KMS-11 (cell line): Measurements from ENCODE around the gene ULBP1.
"Not testable (repeated sequence)": the region's sequence is repeated elsewhere in the genome, so short reads cannot be mapped to it uniquely, and the experiment has no call there.

Experiments
- H2AFZ ChIP-seq: fragments of 200-600 bp; sonication (generic); 2 replicates; pipeline ENCODE4 v1.6.1; 2016; ENCODE audit warnings: antibody characterized with exemption, mixed run types, low read depth
- H3K27ac ChIP-seq: fragments of 200-600 bp; sonication (generic); 2 replicates; pipeline ENCODE4 v1.6.1; 2016; ENCODE audit warnings: mild to moderate bottlenecking, mixed run types
- H3K27me3 ChIP-seq: fragments of 200-600 bp; sonication (generic); 2 replicates; pipeline ENCODE4 v1.6.1; 2017; ENCODE audit warnings: mild to moderate bottlenecking, low read depth, mixed run types, moderate library complexity; ENCODE audit not compliant: insufficient read depth
- H3K36me3 ChIP-seq: fragments of 200-600 bp; sonication (generic); 2 replicates; pipeline ENCODE4 v1.6.1; 2017; ENCODE audit warnings: mild to moderate bottlenecking, mixed run types; ENCODE audit not compliant: insufficient read depth
- H3K4me1 ChIP-seq: fragments of 200-600 bp; sonication (generic); 2 replicates; pipeline ENCODE4 v1.6.1; 2016; ENCODE audit warnings: mild to moderate bottlenecking, low read depth, mixed run types; ENCODE audit not compliant: poor library complexity, severe bottlenecking
- H3K4me2 ChIP-seq: fragments of 200-600 bp; sonication (generic); 2 replicates; pipeline ENCODE4 v1.7.0; 2016; ENCODE audit warnings: mild to moderate bottlenecking, mixed run types
- H3K4me3 ChIP-seq: fragments of 200-600 bp; sonication (generic); IDR thresholded peaks from 2 replicates; pipeline ENCODE4 v1.6.1; 2017; ENCODE audit warnings: low read depth, low read length, mixed read lengths; ENCODE audit not compliant: insufficient read depth
- H3K79me2 ChIP-seq: fragments of 200-600 bp; sonication (generic); 2 replicates; pipeline ENCODE4 v1.6.1; 2016; ENCODE audit warnings: low read depth, mixed run types; ENCODE audit not compliant: insufficient read depth
- H3K9ac ChIP-seq: fragments of 200-600 bp; sonication (generic); 2 replicates; pipeline ENCODE4 v1.6.1; 2016; ENCODE audit warnings: mild to moderate bottlenecking, mixed run types
- H4K20me1 ChIP-seq: fragments of 200-600 bp; sonication (generic); 2 replicates; pipeline ENCODE4 v1.6.1; 2016; ENCODE audit warnings: mild to moderate bottlenecking, mixed run types; ENCODE audit not compliant: insufficient read depth
- CTCF ChIP-seq: fragments of 200-600 bp; sonication (generic); conservative IDR thresholded peaks from 2 replicates; pipeline ENCODE4 v1.6.1; 2017; ENCODE audit warnings: low read depth, mild to moderate bottlenecking, antibody characterized with exemption, low read length, moderate library complexity, mixed read lengths

The ULBP1 gene

GRCh38 chr6:149964308-149965193, 808 bp downstream of the ULBP1 start:
- peaks cover 7% of the 10 kb centered on the region for H3K4me1 ChIP-seq
- H2AFZ ChIP-seq = peak overlapping the region; percentile 95; the same call in 1 of the 2 replicates
- no peak overlapping the region for H3K4me2 ChIP-seq
- no peaks in the 10 kb centered on the region for H3K79me2 ChIP-seq
- no peak overlapping the region for H3K9ac ChIP-seq
- H4K20me1 ChIP-seq = no peaks in the 10 kb centered on the region
- no peak for TF ChIP-seq CTCF
- no peaks in the 10 kb centered on the region for H3K27me3 ChIP-seq
- no peaks in the 10 kb centered on the region for H3K36me3 ChIP-seq
- no peak overlapping the region for H3K4me3 ChIP-seq
- H3K27ac ChIP-seq = no peak overlapping the region

GRCh38 chr6:149965194-149966020, 1.7 kb downstream of the ULBP1 start:
- no peak overlapping the region for H3K4me2 ChIP-seq
- H3K27ac ChIP-seq = no peak overlapping the region
- peaks cover 7% of the 10 kb centered on the region for H3K4me1 ChIP-seq
- H4K20me1 ChIP-seq = no peaks in the 10 kb centered on the region
- H3K36me3 ChIP-seq = no peaks in the 10 kb centered on the region
- H3K9ac ChIP-seq = no peak overlapping the region
- H3K27me3 ChIP-seq = no peaks in the 10 kb centered on the region
- no peaks in the 10 kb centered on the region for H3K79me2 ChIP-seq
- H3K4me3 ChIP-seq = no peak overlapping the region
- no peak for TF ChIP-seq CTCF
- no peak overlapping the region for H2AFZ ChIP-seq

- H3K4me1 ChIP-seq, H2AFZ ChIP-seq, H3K79me2 ChIP-seq, H3K36me3 ChIP-seq, H3K4me2 ChIP-seq, H4K20me1 ChIP-seq, H3K27me3 ChIP-seq, H3K4me3 ChIP-seq, H3K9ac ChIP-seq, H3K27ac ChIP-seq: not testable (repeated sequence)
Measured at GRCh38 chr6:149966319-149966718, 2.6 kb downstream of the ULBP1 start.

GRCh38 chr6:149967591-149967990, 3.8 kb downstream of the ULBP1 start:
- H3K27me3 ChIP-seq = no peaks in the 10 kb centered on the region
- H3K79me2 ChIP-seq = no peaks in the 10 kb centered on the region
- H3K9ac ChIP-seq = no peak overlapping the region
- no peak overlapping the region for H3K27ac ChIP-seq
- H2AFZ ChIP-seq = no peak overlapping the region
- H3K4me3 ChIP-seq = no peak overlapping the region
- no peak overlapping the region for H3K4me2 ChIP-seq
- TF ChIP-seq CTCF = no peak
- H4K20me1 ChIP-seq = no peaks in the 10 kb centered on the region
- H3K4me1 ChIP-seq = peaks cover 7% of the 10 kb centered on the region
- H3K36me3 ChIP-seq = no peaks in the 10 kb centered on the region

GRCh38 chr6:149967999-149968398, 4.3 kb downstream of the ULBP1 start:
- H2AFZ ChIP-seq, H3K27me3 ChIP-seq, H3K79me2 ChIP-seq, H3K36me3 ChIP-seq, H3K27ac ChIP-seq, H3K4me1 ChIP-seq, H3K4me2 ChIP-seq, H3K9ac ChIP-seq, H4K20me1 ChIP-seq, H3K4me3 ChIP-seq: not testable (repeated sequence)

GRCh38 chr6:149968909-149969308, 5.2 kb downstream of the ULBP1 start:
- H3K4me3 ChIP-seq, H3K27ac ChIP-seq, H3K79me2 ChIP-seq, H3K4me2 ChIP-seq, H3K9ac ChIP-seq, H2AFZ ChIP-seq, H3K36me3 ChIP-seq, H4K20me1 ChIP-seq, H3K27me3 ChIP-seq, H3K4me1 ChIP-seq: not testable (repeated sequence)
